Measurements from ENCODE around the gene PSEN2. TPM values are rescaled to one million over a fixed set of nuclear protein-coding genes. Genes with fewer than 3 reads are reported as not detected.

PSEN2 gene
- total and polyA plus RNA-seq, 9 of the 15 experiments (the other 6 are each of a cell fraction or from before 2014, with no cell fraction given): 2.3 to 21.5 (median 13.7) TPM

GRCh38 chr1:226903819-226904716, 33.7 kb downstream of the PSEN2 start:
- Histone ChIP-seq H3K9me1 (ENCODE audit: control insufficient read depth, insufficient read depth, low read length) (no peaks in the 10 kb centered on the region), H3K4me2 (ENCODE audit: insufficient read depth, low read length) (no peak overlapping the region), H3K36me3 (ENCODE audit: control insufficient read depth, insufficient read depth, low read length) (peaks cover 10% of the 10 kb centered on the region; the same call in 2 of the 3 replicates), H3K79me2 (ENCODE audit: control insufficient read depth, insufficient read depth, low read length) (no peaks in the 10 kb centered on the region), H2AFZ (ENCODE audit: low read depth, low read length) (no peak overlapping the region), H3K9ac (ENCODE audit: insufficient read depth in 1 of 2, low read depth in 2 of 2, low read length in 2 of 2) (peak overlapping the region in 1 of 2 experiments; percentile 17; a peak in 1 of 4 replicates), H3K9me3 (replicated peaks; ENCODE audit: control insufficient read depth, insufficient read depth, low read depth, low read length) (no peaks in the 10 kb centered on the region), H3K4me1 (replicated peaks in 1 of 2; ENCODE audit: control insufficient read depth in 2 of 2, insufficient read depth in 2 of 2, low read length in 2 of 2) (no peaks in the 10 kb centered on the region), H3K27ac (ENCODE audit: extremely low read depth, low read depth, low read length) (no peak overlapping the region), H4K20me1 (replicated peaks; ENCODE audit: control insufficient read depth, insufficient read depth, low read length) (no peaks in the 10 kb centered on the region), H3K27me3 (ENCODE audit: control insufficient read depth in 2 of 2, insufficient read depth in 2 of 2, low read length in 2 of 2) (no peaks in the 10 kb centered on the region), H3K4me3 (no peak overlapping the region)
- ChIA-PET CTCF (ENCODE audit: low intra/inter-chr PET ratio) (no interaction called here), POLR2A (interaction anchor here (0.6 to 1.4 kb wide), 6 partner anchors 8 to 717 kb away, joined by 3 to 4 read pairs (median 3); no protein-coding TSS in a partner anchor)
- FAIRE-seq (no peak), ATAC-seq (no peak), DNase-seq (ENCODE audit: extremely low read depth in 1 of 4, low spot score in 3 of 4) (no peak)
- WGBS (ENCODE audit: insufficient coverage, low coverage, missing lambda C conversion rate): 57% methylated on average over 12 of the region's 12 CpGs
- in situ Hi-C loops (cut with MboI): no loop called here
- intact Hi-C loops (cut with micrococcal nuclease): no loop called here
- BruUV-seq (replicated peaks): no TSS peak
- TF ChIP-seq NFIC (IDR thresholded peaks at IDR 0.05): peak; percentile 42; the same call in 1 of the 2 replicates
- TF ChIP-seq ZNF431 (CRISPR knock-in tag; IDR thresholded peaks at IDR 0.05): no peak
- no peak for TF ChIP-seq MLLT1 (IDR thresholded peaks at IDR 0.05)
- no peak for TF ChIP-seq ZNF318 (IDR thresholded peaks at IDR 0.05; ENCODE audit: borderline replicate concordance in 1 of 2, low read depth in 1 of 2)
- no peak for TF ChIP-seq SRSF1 (IDR thresholded peaks at IDR 0.05; ENCODE audit: low read depth, low read length)
- no peak for TF ChIP-seq SRSF9 (IDR thresholded peaks at IDR 0.05; ENCODE audit: borderline replicate concordance, low read depth, low read length)
- TF ChIP-seq POLR2H (tag; IDR thresholded peaks at IDR 0.05; ENCODE audit: low read depth): no peak
- no peak for TF ChIP-seq JUND (IDR thresholded peaks at IDR 0.05; ENCODE audit: borderline replicate concordance, low read depth, low read length)
- TF ChIP-seq JUND (tag; IDR thresholded peaks at IDR 0.05; ENCODE audit: borderline replicate concordance, low read depth, low read length): no peak
- no peak for TF ChIP-seq ZEB2 (IDR thresholded peaks at IDR 0.05)
